HG02973 (cell line): ENCODE results near the gene FKBP1A.

ENCODE experiments used
- ATAC-seq: cut with Tn5 transposase; IDR thresholded peaks from one replicate; pipeline ENCODE4 v1.9.1; 2021; ENCODE audit warnings: moderate library complexity; ENCODE audit not compliant: unreplicated experiment

FKBP1A gene

GRCh38 chr20:1321654-1321939, 71.3 kb downstream of the FKBP1A start:
- ATAC-seq, result no peak

- ATAC-seq, result no peak
Observed at GRCh38 chr20:1320902-1321653, 71.8 kb downstream of the FKBP1A start.

- ATAC-seq, result no peak
Observed at GRCh38 chr20:1320016-1320415, 72.8 kb downstream of the FKBP1A start.

- ATAC-seq, result no peak
Observed at GRCh38 chr20:1319462-1319861, 73.4 kb downstream of the FKBP1A start.

GRCh38 chr20:1319051-1319450, 73.8 kb downstream of the FKBP1A start:
- no peak for ATAC-seq
